NCI-H524 (cell line): Measurements from ENCODE around the gene LY6G5C.

Source experiments
- DNase-seq, 2 experiments: peaks; one replicate each; lab custom pipeline; 2025; lab: John Stamatoyannopoulos, UW

The LY6G5C gene

DNA sequence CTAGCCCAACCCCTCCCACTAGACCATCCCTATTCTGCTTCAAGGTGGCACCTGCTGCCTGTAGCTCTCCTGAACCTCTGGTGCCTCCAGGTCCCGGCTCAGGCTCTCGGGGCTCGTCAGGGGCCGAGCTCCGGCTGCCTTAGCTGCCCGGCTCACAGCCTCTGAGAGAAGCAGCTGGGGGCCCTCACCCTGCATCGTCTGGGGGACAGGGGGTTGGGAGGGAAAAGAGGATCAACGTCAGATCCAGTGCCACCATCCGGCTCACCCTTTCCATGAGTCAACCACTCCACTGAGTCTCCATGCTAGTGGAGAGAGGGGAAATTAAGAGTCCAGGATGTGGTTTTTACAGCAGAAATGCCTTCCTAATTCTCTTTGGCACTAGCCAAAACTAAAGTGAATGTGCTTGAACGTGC, 41.4 kb downstream of the LY6G5C start:
- DNase-seq = no peak

DNA sequence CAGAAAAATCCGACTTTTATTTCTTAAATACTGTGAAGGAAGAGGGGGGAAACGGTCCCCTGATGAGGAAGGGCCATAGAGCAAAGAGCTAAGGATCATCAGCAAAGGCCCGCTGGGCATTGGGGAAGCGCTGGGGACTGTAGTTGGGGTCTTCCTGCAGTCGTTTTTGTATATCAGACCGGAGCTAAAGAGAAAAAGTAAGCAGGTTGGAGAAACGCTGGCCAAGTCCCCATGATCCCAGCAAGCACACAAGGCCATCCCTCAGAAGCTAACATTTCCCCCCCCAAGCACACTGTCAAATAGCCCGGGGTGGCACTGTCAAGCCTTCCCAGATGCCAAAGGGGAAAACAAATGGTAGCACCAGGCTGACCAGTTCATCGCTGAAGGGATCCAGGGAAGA, 41.8 kb downstream of the LY6G5C start:
- DNase-seq = no peak

DNA sequence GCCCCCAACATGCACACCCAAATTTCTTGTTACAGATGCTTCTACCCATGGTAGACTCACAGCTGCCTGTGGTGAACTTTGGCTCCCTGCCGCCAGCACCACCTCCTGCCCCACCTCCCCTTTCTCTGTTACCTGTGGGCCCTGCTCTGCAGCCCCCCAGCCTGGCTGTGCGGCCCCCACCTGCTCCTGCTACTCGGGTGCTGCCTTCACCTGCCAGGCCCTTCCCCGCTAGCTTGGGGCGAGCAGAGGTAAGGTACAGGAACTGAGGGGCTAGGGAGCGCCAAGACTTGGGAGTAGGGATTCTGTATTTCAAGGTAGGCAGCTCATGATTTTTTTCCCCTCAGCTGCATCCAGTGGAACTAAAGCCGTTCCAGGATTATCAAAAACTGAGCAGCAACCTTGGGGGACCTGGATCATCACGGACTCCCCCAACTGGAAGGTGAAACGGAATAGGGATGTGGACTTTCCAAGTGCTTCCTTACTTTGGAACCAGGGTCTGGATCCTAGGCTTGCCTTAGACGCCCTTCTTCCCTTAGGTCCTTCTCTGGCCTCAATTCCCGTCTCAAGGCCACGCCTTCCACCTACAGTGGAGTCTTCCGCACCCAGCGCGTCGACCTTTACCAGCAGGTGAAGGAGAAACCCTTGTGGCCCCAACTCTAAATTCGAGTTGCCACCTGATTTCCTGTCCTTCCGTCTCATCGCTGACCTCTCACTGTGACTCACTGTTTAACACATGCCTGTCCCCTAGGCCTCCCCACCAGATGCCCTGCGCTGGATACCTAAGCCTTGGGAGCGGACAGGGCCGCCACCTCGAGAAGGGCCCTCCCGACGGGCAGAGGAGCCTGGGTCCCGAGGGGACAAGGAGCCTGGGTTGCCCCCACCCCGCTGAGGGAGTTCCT, 43.9 kb downstream of the LY6G5C start:
- DNase-seq = no peak

DNA sequence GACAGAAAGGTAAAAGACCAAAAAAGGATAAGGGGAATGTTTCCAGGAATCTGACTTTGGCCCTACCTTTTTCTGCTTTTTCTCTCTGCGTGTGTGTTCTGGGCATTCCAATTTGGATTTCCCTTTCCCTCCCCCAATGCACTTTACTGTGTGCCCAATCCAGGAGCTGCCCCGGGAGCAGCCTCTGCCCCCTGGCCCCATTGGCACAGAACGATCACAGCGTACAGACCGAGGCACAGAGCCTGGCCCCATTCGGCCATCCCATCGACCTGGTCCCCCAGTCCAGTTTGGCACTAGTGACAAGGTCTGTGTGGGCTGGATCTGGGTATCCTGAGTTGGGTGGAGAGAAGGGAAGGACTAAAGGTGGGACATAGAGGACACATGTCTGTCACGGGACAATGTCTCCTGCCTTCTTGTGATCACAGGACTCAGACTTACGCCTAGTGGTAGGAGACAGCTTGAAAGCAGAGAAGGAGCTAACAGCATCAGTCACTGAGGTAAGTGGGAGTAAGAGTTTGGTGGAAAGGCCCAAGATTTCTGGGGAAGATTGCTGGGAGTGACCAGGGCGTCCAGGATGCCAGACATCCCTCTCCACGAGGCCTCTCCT, 45.8 kb downstream of the LY6G5C start:
- DNase-seq = no peak

DNA sequence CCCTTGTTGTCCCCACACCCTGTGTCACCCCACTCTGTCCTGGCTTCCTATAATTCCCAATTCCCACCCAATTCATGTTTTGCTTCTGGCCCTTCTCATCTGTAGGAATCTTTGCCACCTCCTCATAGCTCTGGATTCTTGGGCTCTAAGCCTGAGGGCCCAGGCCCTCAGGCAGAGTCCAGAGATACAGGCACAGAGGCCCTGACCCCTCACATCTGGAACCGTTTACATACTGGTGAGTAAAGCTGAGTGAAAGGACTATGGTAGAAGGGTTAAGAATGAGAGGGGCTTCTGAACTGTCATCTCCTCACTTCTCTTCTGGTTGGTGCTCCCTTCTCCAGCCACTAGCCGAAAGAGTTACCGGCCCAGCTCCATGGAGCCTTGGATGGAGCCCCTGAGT, 46.7 kb downstream of the LY6G5C start:
- DNase-seq = no peak

DNA sequence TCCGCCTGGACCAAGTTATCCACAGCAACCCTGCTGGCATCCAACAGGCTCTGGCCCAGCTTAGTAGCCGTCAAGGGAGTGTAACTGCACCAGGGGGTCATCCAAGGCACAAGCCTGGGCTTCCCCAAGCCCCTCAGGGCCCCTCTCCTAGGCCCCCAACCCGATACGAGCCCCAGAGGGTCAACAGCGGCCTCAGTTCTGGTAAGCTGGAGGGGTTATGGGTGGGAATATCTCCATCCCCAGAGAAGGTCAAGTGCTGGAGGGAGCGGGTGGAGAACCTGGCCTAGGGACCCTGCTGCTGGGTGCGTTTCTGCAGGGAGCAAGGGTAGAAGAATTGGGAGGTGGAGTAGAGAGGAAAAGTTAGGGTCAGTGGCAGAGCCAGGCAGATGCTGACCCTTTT, 47.4 kb downstream of the LY6G5C start:
- DNase-seq = no peak

DNA sequence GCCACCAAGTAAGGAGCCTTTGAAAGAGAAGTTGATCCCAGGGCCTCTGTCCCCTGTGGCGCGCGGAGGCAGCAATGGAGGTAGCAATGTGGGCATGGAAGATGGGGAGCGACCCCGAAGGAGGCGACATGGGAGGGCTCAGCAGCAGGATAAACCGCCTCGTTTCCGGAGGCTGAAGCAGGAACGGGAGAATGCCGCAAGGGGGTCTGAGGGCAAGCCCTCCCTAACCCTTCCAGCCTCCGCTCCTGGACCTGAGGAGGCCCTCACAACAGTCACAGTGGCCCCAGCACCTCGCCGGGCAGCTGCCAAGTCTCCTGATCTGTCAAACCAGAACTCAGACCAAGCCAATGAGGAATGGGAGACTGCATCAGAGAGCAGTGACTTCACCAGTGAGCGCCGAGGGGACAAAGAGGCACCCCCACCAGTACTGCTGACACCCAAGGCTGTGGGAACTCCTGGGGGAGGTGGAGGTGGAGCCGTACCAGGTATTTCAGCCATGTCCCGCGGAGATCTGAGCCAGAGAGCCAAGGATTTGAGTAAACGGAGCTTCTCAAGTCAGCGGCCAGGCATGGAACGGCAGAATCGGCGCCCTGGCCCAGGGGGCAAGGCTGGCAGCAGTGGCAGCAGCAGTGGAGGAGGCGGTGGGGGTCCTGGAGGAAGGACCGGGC, 48.5 kb downstream of the LY6G5C start:
- DNase-seq = no peak

DNA sequence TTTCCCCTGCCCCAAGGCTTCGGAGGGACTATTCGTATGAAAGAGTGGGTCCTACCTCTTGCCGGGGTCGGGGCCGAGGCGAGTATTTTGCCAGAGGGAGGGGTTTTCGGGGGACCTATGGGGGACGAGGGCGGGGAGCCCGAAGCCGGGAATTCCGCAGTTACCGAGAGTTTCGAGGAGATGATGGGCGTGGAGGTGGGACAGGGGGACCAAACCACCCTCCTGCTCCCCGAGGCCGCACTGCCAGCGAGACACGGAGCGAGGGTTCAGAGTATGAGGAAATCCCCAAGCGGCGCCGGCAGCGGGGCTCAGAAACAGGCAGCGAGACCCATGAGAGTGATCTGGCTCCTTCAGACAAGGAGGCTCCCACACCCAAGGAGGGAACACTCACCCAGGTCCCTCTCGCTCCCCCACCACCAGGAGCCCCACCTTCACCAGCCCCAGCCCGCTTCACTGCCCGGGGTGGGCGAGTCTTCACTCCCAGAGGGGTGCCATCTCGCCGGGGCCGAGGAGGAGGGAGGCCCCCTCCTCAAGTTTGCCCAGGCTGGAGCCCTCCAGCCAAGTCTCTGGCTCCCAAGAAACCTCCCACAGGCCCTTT, 49.1 kb downstream of the LY6G5C start:
- DNase-seq = no peak

DNA sequence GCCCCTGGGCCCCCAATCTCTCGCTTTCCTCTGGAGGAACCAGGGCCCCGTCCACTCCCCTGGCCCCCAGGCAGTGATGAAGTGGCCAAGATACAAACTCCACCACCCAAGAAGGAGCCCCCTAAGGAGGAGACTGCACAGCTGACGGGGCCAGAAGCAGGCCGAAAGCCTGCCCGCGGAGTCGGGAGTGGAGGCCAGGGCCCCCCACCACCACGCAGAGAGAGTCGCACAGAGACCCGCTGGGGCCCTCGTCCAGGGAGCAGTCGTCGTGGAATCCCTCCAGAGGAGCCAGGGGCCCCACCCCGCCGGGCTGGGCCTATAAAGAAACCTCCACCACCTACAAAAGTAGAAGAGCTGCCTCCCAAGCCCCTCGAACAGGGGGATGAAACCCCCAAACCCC, 49.7 kb downstream of the LY6G5C start:
- no peak for DNase-seq

DNA sequence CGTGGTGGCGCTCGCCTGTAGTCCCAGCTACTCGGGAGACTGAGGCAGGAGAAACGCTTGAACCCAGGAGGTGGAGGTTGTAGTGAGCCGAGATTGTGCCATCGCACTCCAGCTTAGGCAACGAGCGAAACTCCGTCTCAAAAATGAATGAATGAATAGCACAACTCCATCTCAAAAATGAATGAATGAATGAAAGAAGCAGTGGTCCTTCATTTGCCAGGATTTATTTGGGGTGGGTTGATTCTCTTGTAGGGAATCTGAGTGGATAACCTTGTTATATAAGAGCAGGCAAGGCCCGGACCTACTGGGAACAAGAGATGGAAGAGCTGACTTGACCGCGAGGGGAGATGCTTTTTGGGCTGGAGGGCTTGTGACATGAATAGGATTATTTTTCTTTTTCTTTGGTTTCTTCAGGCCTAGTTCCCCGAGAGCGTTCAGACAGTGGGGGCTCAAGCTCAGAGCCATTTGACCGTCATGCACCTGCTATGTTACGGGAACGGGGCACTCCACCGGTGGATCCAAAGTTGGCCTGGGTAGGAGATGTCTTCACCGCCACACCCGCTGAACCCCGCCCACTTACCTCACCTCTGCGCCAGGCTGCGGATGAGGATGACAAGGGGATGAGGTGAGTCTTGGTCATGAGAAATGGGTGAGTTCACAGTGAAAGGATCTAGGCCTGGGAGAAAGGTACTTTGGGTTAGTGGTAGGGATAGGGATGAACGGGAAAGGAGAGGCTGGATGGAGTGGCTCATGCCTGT, 50.5 kb downstream of the LY6G5C start:
- DNase-seq = no peak

DNA sequence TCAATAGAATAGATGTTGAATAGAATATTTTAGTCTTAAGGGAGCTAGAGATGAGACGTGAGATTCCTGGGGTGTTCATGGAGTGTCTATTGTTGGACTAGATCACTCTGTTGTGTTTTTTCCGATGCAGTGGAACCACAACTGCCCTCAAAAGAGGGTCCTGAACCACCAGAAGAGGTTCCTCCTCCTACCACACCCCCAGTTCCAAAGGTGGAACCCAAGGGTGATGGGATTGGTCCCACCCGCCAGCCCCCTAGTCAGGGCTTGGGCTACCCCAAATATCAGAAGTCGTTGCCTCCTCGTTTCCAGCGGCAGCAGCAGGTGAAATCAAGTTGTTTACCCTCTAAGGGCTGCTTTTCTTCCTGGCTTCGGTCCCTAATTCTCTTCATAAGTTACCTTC, 51.9 kb downstream of the LY6G5C start:
- no peak for DNase-seq

DNA sequence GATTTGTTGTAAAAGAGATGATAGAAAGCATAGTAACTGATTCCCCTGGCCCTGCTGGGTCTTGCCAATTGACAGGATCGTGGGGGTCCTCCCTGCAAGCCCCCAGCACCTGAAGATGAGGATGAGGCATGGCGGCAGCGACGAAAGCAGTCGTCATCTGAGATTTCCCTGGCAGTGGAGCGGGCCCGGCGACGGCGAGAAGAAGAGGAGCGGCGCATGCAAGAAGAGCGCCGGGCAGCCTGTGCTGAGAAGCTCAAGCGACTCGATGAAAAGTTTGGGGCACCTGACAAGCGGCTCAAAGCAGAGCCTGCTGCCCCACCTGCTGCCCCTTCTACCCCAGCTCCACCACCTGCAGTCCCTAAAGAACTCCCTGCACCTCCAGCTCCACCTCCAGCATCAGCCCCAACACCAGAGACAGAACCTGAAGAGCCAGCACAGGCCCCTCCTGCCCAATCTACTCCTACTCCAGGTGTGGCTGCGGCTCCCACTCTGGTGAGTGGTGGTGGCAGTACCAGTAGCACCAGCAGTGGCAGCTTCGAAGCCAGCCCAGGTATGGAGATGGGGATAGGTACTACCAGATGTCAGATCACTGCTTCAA, 53.1 kb downstream of the LY6G5C start:
- DNase-seq = no peak

DNA sequence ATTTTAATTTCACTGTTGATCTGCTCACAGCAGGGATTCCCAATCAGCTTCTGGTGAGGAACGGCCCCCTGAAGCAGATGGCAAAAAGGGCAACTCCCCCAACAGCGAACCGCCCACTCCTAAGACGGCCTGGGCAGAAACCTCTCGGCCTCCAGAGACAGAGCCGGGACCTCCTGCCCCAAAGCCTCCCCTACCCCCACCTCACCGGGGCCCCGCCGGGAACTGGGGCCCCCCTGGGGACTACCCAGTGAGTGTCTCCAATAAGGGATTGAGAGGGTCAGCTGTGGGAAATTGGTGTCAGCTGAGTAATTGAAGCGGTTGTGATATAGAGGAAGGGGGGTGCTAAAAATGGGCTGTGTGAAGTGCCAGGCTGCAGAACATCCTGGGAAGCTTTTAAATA, 53.9 kb downstream of the LY6G5C start:
- DNase-seq = no peak
